ENCODE results near the gene AMBRA1.

DNA sequence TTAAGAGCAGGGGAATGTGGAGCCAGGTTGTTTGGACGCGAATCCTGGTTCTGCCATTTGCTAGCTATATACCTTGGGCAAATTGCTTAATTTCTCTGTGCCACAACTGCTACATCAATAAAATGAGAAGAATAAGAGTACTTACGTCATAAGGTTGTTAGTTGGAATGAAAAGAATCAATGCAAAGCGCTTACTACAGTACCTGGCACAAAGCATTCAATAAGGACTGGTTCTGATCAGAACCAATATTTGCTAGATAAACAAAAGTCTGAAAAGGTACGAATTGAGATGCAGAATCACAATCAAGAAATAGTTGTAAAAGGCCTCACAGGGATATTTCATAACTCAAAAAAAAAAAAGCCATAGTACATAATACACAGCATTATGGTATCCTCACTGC is 11.2 kb downstream of the AMBRA1 start:
- TF ChIP-seq TARDBP (IDR thresholded peaks at IDR 0.05) (no peak), FOXM1 (IDR thresholded peaks at IDR 0.05; ENCODE audit: borderline replicate concordance) (no peak), SUZ12 (IDR thresholded peaks at IDR 0.05) (no peak), LEF1 (IDR thresholded peaks at IDR 0.05; ENCODE audit: borderline replicate concordance) (no peak), SP1 (IDR thresholded peaks at IDR 0.05) (no peak), ELF4 (IDR thresholded peaks at IDR 0.05) (no peak), FOXA1 (IDR thresholded peaks at IDR 0.05) (no peak), FOXK2 (IDR thresholded peaks at IDR 0.05) (no peak), BHLHE40 (IDR thresholded peaks at IDR 0.05; ENCODE audit: borderline replicate concordance) (no peak), L3MBTL2 (conservative IDR thresholded peaks at IDR 0.05) (no peak), ARNT (IDR thresholded peaks at IDR 0.05) (no peak), HDGF (IDR thresholded peaks at IDR 0.05; ENCODE audit: borderline replicate concordance) (no peak), ZNF384 (IDR thresholded peaks at IDR 0.05) (no peak)
- TF ChIP-seq, protein P1, sequence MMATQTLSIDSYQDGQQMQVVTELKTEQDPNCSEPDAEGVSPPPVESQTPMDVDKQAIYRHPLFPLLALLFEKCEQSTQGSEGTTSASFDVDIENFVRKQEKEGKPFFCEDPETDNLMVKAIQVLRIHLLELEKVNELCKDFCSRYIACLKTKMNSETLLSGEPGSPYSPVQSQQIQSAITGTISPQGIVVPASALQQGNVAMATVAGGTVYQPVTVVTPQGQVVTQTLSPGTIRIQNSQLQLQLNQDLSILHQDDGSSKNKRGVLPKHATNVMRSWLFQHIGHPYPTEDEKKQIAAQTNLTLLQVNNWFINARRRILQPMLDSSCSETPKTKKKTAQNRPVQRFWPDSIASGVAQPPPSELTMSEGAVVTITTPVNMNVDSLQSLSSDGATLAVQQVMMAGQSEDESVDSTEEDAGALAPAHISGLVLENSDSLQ (IDR thresholded peaks at IDR 0.05): no peak

All from HEK293T (cell line).